Loucy (cell line): ENCODE measurements around the gene NKX2-4.

ENCODE experiments used
- EZH2phosphoT487 ChIP-seq: fragments of 200-600 bp; IDR thresholded peaks from 2 replicates; pipeline ENCODE4 v1.6.1; 2018; ENCODE audit warnings: antibody characterized with exemption, mild to moderate bottlenecking, moderate library complexity, borderline replicate concordance
- TF ChIP-seq, protein P1 (sequence below): fragments of 200-600 bp; sonication (generic); conservative IDR thresholded peaks from 2 replicates; pipeline ENCODE4 v1.5.1; 2014; ENCODE audit warnings: mild to moderate bottlenecking, antibody characterized with exemption, low read length

DNA sequence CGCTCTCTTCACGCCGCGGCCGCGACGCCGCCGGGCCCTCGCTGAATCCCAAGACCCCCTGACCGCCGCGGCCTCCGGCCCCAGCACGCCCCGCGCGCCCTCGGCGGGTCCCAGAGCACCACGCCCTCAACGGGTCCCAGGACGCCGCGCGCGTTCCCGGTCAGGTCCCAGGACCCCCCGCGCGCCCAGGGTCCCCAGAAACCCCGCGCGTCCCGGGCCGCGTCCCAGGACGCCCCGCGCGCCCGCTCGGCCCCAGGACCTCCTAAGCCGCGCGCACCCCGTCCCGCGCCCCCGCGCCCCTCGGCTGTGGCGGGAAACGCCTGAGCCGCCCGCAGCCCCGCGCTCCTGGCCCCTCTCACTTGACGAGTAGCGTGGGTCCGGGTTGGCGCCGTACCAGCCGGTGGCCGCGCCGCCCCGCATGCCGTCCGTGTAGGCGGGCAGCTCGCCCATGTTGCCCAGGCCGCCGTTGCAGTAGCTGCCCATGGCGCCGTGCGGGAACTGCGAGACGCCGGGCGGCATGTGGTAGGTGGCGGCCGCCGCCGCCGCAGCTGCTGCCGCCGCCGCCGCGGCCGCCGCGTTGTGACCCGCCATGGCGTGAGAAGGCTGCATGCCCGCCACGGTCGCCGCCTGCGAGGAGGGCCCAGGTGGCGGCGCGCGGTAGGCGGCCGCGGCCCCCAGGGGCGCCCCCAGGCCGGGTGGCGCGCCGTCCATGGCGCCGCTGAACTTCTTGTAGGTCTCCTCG, 556 bp downstream of the NKX2-4 start:
- TF ChIP-seq, protein P1, sequence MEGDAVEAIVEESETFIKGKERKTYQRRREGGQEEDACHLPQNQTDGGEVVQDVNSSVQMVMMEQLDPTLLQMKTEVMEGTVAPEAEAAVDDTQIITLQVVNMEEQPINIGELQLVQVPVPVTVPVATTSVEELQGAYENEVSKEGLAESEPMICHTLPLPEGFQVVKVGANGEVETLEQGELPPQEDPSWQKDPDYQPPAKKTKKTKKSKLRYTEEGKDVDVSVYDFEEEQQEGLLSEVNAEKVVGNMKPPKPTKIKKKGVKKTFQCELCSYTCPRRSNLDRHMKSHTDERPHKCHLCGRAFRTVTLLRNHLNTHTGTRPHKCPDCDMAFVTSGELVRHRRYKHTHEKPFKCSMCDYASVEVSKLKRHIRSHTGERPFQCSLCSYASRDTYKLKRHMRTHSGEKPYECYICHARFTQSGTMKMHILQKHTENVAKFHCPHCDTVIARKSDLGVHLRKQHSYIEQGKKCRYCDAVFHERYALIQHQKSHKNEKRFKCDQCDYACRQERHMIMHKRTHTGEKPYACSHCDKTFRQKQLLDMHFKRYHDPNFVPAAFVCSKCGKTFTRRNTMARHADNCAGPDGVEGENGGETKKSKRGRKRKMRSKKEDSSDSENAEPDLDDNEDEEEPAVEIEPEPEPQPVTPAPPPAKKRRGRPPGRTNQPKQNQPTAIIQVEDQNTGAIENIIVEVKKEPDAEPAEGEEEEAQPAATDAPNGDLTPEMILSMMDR = no peak
- no peak for TF ChIP-seq EZH2phosphoT487
